ENCODE results near the gene RBFOX2. TPM values are rescaled to one million over a fixed set of nuclear protein-coding genes. Genes with fewer than 3 reads are reported as not detected.

Gene RBFOX2
- total and polyA plus RNA-seq, 2 of the 13 experiments (the other 11 are each of a cell fraction or from before 2014, with no cell fraction given) = 37.3 to 40.4 TPM

DNA sequence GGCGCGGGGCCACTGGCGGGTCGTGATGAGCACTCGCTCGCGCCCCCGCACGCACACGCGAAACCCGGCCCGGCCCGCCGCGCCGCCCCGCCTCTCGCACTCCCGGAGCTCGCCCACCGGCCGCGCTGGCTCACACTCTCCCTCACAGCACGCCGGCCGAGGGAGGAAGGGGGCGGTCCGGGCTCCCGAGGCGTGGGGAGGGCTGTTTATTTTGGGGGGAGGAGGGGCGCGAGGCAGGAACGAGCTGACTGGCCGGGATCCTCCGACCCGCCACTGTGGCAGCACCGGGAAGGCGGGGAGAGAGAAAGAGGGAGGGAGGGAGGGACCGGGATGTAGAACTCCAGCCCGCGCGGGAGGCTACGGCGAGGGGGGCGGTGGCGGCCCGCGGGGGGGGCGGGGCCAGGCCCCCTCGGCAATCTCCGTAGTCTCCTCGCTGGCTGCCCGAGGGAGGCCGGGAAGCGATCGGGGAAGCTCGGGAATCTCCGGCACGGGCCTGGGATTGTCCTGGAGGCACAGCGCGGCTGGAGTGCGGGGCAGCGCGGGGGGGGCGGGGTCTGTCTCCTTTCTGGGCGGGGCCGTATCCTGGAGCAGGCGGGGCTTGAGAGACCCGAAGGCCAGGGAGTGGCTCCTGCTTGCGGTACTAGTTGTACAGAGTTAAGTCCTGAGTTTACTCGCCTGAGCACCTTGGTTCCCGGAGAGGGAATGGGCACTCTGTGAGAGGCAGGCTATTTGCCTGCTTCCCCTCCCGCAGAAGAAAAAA, at the start of gene RBFOX2 (continued):
- TF ChIP-seq, protein P1, sequence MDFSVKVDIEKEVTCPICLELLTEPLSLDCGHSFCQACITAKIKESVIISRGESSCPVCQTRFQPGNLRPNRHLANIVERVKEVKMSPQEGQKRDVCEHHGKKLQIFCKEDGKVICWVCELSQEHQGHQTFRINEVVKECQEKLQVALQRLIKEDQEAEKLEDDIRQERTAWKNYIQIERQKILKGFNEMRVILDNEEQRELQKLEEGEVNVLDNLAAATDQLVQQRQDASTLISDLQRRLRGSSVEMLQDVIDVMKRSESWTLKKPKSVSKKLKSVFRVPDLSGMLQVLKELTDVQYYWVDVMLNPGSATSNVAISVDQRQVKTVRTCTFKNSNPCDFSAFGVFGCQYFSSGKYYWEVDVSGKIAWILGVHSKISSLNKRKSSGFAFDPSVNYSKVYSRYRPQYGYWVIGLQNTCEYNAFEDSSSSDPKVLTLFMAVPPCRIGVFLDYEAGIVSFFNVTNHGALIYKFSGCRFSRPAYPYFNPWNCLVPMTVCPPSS (IDR thresholded peaks at IDR 0.05) = no peak
- TF ChIP-seq ZNF616 (CRISPR knock-in tag; IDR thresholded peaks at IDR 0.05; ENCODE audit: low read depth) (no peak), ZNF335 (CRISPR knock-in tag; IDR thresholded peaks at IDR 0.05) (no peak), MYC (CRISPR knock-in tag; IDR thresholded peaks at IDR 0.05; ENCODE audit: borderline replicate concordance) (peak; percentile 85), MXD4 (CRISPR knock-in tag; IDR thresholded peaks at IDR 0.05) (no peak), SP1 (IDR thresholded peaks at IDR 0.05) (no peak), SP1 (CRISPR knock-in tag; IDR thresholded peaks at IDR 0.05) (peak; percentile 73), XBP1 (CRISPR knock-in tag; IDR thresholded peaks at IDR 0.05) (no peak), LBX2 (CRISPR knock-in tag; IDR thresholded peaks at IDR 0.05; ENCODE audit: borderline replicate concordance) (no peak), MEF2D (CRISPR knock-in tag; IDR thresholded peaks at IDR 0.05) (no peak; the same call in 1 of the 2 replicates), SPEN (CRISPR knock-in tag; IDR thresholded peaks at IDR 0.05; ENCODE audit: low read depth) (no peak), NPAS2 (CRISPR knock-in tag; IDR thresholded peaks at IDR 0.05; ENCODE audit: borderline replicate concordance) (no peak), SUZ12 (IDR thresholded peaks at IDR 0.05; ENCODE audit: low read depth, low read length) (no peak), HMGXB4 (CRISPR knock-in tag; IDR thresholded peaks at IDR 0.05; ENCODE audit: borderline replicate concordance in 1 of 2, low read depth in 1 of 2) (no peak; a peak in 1 of 4 replicates), ZNF337 (CRISPR knock-in tag; IDR thresholded peaks at IDR 0.05; ENCODE audit: borderline replicate concordance, low read depth) (no peak), MTF1 (CRISPR knock-in tag; IDR thresholded peaks at IDR 0.05) (no peak), ARID2 (CRISPR knock-in tag; IDR thresholded peaks at IDR 0.05; ENCODE audit: borderline replicate concordance) (no peak)
- TF ChIP-seq, protein P2, sequence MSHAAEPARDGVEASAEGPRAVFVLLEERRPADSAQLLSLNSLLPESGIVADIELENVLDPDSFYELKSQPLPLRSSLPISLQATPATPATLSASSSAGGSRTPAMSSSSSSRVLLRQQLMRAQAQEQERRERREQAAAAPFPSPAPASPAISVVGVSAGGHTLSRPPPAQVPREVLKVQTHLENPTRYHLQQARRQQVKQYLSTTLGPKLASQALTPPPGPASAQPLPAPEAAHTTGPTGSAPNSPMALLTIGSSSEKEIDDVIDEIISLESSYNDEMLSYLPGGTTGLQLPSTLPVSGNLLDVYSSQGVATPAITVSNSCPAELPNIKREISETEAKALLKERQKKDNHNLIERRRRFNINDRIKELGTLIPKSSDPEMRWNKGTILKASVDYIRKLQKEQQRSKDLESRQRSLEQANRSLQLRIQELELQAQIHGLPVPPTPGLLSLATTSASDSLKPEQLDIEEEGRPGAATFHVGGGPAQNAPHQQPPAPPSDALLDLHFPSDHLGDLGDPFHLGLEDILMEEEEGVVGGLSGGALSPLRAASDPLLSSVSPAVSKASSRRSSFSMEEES (CRISPR knock-in tag; IDR thresholded peaks at IDR 0.05) = no peak
- TF ChIP-seq, protein P3, sequence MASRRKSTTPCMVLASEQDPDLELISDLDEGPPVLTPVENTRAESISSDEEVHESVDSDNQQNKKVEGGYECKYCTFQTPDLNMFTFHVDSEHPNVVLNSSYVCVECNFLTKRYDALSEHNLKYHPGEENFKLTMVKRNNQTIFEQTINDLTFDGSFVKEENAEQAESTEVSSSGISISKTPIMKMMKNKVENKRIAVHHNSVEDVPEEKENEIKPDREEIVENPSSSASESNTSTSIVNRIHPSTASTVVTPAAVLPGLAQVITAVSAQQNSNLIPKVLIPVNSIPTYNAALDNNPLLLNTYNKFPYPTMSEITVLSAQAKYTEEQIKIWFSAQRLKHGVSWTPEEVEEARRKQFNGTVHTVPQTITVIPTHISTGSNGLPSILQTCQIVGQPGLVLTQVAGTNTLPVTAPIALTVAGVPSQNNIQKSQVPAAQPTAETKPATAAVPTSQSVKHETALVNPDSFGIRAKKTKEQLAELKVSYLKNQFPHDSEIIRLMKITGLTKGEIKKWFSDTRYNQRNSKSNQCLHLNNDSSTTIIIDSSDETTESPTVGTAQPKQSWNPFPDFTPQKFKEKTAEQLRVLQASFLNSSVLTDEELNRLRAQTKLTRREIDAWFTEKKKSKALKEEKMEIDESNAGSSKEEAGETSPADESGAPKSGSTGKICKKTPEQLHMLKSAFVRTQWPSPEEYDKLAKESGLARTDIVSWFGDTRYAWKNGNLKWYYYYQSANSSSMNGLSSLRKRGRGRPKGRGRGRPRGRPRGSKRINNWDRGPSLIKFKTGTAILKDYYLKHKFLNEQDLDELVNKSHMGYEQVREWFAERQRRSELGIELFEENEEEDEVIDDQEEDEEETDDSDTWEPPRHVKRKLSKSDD (CRISPR knock-in tag; IDR thresholded peaks at IDR 0.05; ENCODE audit: low read depth) = no peak
- TF ChIP-seq, protein P4, sequence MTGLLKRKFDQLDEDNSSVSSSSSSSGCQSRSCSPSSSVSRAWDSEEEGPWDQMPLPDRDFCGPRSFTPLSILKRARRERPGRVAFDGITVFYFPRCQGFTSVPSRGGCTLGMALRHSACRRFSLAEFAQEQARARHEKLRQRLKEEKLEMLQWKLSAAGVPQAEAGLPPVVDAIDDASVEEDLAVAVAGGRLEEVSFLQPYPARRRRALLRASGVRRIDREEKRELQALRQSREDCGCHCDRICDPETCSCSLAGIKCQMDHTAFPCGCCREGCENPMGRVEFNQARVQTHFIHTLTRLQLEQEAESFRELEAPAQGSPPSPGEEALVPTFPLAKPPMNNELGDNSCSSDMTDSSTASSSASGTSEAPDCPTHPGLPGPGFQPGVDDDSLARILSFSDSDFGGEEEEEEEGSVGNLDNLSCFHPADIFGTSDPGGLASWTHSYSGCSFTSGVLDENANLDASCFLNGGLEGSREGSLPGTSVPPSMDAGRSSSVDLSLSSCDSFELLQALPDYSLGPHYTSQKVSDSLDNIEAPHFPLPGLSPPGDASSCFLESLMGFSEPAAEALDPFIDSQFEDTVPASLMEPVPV (CRISPR knock-in tag; IDR thresholded peaks at IDR 0.05) = no peak
